GM18867 (cell line): ENCODE data around the gene GRAMD1C.
A peak's percentile ranks its signal among the peaks of the same experiment; 100 is the strongest.

Experiments used
- ATAC-seq: cut with Tn5 transposase; IDR thresholded peaks from one replicate; pipeline ENCODE4 v1.9.1; 2021; ENCODE audit warnings: mild to moderate bottlenecking, moderate library complexity; ENCODE audit not compliant: unreplicated experiment

GRAMD1C gene

DNA sequence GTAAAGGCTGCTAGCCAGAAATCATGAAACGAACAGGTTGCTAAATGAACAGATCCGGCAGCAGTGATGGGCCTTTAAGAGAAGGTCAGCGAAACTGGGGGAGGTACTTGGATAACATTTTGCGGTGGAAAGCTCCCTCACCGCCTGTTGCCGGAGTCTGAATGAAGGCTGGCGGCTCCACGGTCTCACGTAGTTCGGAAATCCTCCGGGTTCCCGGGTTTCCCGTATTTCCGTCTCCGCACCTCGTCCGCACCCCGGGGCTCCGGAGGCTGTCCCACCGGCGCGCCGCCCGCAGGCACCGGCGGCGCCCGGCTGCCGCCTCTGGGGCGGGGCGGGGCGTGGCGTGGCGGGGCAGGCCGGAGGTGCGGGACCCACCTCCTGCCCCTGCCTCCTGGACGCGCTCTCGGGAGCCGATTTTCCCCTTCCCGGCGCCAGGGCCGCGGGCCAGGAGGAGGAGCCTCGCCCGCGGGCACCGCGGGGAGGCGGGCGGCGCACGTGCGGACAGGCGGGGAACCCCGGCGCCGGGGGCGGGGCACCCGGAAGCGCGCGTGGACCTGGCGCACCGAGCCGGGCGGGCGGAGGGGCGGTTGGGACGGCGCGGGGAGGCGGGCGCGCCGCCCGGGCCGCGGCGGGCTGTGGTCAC, 108.9 kb downstream of the GRAMD1C start, which contains the start of gene ZDHHC23:
TSS of gene ZDHHC23 (plus strand) at position 642 of the 643 bp plus-strand sequence. CDS start 790 bp downstream, outside the sequence.
- peak; percentile 81 for ATAC-seq

DNA sequence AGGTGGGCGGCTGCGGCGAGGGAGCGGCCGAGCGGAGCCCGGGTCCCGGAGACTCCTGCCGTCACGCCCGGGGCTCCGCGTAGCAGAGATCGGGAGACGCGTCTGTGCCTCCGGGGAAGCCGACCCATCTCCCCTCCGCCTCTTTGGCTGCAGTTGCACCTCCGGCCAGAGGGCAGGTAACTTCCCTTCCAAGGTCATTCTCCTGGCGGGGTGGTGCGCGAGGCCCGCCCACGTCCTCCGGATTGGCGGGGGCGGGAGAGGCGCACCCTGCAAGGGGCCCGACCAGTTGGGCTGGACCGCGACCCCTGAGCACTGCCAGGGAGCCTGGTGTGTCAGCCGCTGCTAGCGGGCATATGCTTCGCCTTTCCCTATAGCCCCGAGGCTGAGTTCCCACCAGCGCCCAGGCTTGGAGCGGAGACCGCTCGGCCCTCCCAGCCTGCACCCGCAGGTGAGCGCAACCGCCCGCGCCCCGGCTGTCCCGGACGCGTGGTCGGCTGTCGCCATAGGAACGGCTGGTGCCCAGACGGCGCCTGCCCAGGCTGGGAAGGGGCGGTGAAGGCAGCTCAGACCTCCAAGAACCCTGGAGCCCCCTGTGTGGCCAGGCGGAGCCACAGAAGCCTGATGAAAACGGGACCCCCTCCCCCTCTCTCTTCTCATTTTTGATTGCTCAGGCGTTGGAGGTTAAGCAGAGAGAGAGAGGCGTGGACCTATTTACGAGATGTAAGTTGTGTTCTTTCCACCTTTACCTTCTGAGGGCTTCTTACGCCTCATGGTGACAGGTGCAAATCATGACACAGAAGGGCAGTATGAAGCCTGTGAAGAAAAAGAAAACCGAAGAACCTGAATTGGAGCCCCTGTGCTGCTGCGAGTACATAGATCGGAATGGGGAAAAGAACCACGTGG, 109.7 kb downstream of the GRAMD1C start:
- peak; percentile 59 for ATAC-seq

DNA sequence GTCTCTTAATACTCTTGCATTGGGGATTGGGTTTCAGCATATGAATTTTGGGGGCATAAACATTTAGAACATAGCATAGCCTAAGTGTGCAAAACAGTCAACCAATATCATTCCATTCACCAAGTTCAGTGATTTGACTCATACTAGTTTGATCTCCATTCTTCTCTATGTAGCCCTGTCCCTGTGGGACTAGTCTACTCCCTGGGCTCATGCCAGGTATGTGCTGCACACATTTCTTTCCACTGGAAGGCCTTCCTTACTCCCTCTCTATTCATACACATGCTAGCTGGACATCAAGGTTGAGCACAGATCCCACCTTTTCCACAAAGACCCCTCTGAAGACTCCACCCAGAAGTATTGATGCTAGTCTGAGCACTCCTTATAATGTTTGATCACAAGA, 114.3 kb downstream of the GRAMD1C start:
- ATAC-seq = no peak

DNA sequence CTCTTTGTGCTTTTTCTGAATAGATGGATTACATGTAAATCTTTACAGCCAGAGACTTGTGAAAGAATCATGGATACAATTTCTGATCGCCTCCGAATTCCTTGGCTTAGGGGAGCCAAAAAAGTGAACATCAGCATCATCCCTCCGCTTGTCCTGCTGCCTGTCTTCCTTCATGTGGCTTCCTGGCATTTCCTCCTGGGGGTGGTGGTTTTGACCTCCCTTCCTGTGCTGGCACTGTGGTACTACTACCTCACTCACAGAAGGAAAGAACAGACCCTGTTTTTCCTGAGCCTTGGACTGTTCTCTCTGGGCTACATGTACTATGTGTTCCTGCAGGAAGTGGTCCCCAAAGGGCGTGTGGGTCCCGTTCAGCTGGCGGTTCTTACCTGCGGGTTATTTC, 115.1 kb downstream of the GRAMD1C start:
- ATAC-seq = no peak

DNA sequence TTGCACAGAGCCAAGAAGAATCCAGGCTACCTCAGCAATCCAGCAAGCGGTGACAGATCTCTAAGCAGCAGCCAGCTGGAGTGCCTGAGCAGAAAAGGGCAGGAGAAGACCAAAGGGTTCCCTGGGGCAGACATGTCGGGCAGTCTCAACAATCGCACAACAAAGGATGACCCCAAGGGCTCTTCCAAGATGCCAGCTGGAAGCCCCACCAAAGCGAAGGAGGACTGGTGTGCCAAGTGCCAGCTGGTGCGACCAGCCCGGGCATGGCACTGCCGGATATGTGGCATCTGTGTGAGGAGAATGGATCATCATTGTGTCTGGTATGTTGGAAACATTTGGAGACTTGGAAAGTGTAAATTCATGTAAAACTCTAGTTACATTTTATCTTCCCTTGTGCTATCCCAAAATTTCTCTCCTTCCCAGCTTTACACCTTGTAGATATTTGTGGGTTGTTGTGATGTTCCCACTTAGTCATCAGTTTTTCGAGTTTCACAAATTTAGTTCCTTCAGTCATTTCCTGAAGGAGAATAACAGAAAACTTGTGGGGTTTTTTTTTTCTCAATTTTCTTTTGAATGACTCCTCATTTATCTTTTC, 115.6 kb downstream of the GRAMD1C start:
- ATAC-seq = no peak

DNA sequence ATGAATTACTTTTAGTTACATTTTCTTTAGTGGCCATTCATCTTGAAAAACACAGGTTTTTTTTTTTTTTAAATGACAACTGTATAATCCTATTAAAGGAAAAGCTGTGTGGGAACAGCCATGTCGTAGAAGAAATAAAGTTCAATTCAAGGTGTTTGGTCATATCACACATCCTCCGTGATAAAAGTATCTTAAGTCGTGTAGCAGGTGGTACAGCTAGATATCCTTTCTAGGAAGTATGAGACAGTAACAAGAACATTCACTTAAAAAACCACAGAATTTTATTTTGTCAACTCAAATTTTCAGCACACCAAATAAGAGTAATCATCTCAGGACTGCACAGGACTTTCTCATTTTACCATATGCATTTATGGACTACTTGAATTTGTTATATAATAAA, 125.3 kb downstream of the GRAMD1C start:
- no peak for ATAC-seq

DNA sequence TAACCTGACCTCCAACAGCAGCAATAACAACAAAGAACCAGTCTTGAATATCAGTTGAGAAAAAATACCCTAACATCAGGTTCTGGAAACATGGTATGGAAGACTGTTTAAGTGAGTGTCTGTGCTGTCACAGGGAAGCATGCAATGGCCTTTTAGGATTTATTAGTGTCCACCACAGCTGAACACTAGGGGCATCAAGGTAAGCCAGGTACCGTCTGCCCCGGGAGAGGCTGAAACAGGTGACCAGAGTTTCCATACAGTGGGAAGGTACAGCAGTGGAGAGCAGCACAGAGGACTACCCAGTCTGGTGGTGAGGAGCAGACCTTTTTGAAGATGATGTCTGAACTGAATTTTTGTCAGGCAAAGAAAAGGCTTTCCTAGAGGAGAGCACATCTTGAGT, 127.6 kb downstream of the GRAMD1C start:
- ATAC-seq = no peak

DNA sequence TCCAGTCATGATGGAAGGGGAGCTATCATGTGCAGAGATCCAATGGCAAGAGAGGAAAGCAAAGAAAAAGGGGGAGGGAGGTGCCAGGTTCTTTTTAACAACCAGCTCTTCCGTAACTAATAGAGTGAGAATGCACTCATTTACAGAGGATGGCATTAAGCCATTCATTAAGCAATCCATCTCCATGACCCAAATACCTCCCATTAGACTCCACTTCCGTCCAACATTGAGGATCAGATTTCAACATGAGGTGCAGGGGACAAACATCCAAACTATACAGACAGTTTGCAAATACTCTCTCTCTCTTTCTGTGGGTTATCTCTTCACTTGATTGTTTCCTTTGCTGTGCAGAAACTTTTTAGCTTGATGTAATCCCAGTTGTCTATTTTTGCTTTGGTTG, 130.4 kb downstream of the GRAMD1C start:
- no peak for ATAC-seq

DNA sequence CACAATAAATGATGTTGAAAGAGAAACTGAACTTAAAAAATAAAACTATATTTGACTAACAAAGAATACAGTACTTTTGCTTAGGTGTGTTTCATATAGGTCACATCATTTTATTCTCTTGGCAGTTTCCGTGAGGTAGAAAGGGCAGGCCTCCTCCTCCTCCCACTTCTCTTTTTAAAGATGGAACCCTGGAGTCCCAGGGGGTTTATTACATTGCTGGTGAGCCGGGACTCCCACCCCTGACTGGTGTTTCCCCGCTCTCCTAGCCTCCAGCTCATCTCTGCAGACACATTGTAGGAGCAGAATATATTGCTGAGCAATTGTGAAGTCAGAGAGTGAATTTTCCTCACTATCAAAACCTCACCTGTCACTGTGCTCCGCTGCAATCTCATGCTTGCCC, 139.2 kb downstream of the GRAMD1C start:
- ATAC-seq = no peak

DNA sequence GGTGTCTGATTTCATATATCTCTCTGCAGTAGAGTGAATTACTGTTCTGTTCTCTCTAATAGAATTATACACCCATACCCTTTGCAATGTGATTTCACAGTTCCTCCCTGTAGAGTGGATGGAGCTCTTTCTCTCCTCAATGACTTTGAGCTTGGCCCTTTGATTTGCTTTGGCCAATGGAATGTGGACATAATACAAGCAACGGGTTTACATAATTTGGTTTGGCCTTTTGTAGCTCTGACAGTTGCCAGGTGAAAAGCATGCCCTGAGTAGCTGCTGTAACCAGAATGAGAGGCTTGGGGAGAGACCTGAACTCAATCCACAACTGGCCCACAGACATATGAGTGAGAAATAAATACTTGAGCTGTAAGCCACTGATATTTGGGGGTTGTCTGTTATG, 141.3 kb downstream of the GRAMD1C start:
- ATAC-seq = no peak

DNA sequence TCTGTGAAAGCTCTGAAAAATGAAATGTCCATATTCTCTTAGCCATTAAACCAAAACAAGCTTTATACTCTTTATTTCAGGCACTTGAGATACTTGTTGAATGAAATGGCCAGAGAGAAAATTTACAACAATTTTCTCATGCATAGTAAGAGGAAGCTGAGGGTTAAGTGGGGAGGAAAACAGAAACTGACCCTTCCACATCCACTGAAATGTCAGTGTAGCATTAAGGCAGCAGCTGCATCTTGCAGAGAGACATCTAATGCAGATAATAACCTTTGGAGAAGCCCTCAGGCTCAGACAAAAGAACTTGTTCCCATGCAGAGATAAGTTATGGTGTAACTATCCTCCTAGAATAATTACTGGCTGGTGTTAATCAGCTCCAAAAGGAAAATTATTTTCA, 143.2 kb downstream of the GRAMD1C start:
- no peak for ATAC-seq

DNA sequence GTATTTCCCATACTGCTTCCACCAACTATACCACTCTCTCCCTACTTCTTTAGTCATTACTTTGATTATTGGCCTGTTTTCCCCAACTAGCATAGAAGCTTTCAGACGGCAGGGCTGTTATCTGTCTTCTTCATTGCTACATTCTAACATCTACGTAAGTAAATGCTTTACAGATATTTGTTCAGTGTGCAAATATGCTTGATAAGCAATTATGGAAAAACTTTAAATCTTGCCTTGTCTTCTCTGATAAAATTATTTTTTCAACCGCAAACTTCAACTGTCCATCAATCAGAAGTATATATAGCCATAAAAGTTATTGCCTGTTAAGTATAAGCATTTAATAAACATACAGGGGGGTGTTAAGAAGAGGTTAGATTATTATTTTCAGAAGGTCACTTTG, 145.0 kb downstream of the GRAMD1C start:
- ATAC-seq = no peak

DNA sequence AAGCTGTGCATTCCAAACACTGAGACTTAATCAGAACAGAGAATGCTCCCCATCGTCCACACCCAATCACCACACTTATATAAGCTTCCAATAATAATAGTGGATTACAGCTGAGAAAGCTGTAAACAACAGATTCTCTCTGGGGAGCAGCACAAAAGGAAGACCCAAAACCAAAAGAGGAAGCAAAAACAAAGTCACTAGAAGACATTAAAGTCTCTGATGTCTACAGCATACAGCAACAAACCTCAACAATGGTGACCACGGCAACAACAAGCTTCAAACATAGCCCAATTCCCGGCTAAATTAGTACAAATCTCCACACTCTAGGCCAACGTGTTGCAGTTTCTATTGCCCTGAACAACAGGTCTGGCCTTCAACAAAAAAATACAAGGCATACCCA, 147.0 kb downstream of the GRAMD1C start:
- peak; percentile 80 for ATAC-seq
